ENCODE results near the gene KIF26B. TPM values are rescaled to one million over a fixed set of nuclear protein-coding genes. Genes with fewer than 3 reads are reported as not detected.

Gene KIF26B
- total and polyA plus RNA-seq, 2 of the 4 experiments (the other 2 are of a cell fraction): 0.53 to 0.54 TPM

- H2BK5ac ChIP-seq (ENCODE audit: low read depth, low read length, poor library complexity, severe bottlenecking): no peak overlapping the region
- H3K4me3 ChIP-seq (ENCODE audit: insufficient read depth, low read depth, low read length): no peak overlapping the region
- H3K23ac ChIP-seq (ENCODE audit: low read depth, low read length): no peak overlapping the region
- no peaks in the 10 kb centered on the region for H4K20me1 ChIP-seq (ENCODE audit: insufficient read depth, low read length)
- H3K9ac ChIP-seq (ENCODE audit: low read depth, low read length): no peak overlapping the region
- no peak overlapping the region for H3K4me2 ChIP-seq (ENCODE audit: low read depth, low read length)
- CTCF ChIA-PET: no interaction called here
- intact Hi-C loops (cut with micrococcal nuclease): no loop called here
- TF ChIP-seq, protein P1, sequence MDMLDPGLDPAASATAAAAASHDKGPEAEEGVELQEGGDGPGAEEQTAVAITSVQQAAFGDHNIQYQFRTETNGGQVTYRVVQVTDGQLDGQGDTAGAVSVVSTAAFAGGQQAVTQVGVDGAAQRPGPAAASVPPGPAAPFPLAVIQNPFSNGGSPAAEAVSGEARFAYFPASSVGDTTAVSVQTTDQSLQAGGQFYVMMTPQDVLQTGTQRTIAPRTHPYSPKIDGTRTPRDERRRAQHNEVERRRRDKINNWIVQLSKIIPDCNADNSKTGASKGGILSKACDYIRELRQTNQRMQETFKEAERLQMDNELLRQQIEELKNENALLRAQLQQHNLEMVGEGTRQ (IDR thresholded peaks at IDR 0.05; ENCODE audit: low read depth, low read length): no peak
- TF ChIP-seq FOS (IDR thresholded peaks at IDR 0.05; ENCODE audit: low read depth, low read length) (no peak), MAFK (IDR thresholded peaks at IDR 0.05; ENCODE audit: low read depth, low read length) (no peak), BHLHE40 (IDR thresholded peaks at IDR 0.05; ENCODE audit: low read depth, low read length) (no peak)
- 94% methylated on average over 19 of the region's 26 CpGs; no CpG with 5 or more reads in 1 of the 2 experiments for WGBS, 2 experiments (ENCODE audit: extremely low coverage in 2 of 2, insufficient read length in 1 of 2)
- no peak overlapping the region for H2BK120ac ChIP-seq (ENCODE audit: low read depth, low read length)
- POLR2A ChIA-PET (ENCODE audit: unreplicated experiment): no interaction called here
- no peaks in the 10 kb centered on the region for H3K9me1 ChIP-seq (ENCODE audit: insufficient read depth, low read length)
- no peak overlapping the region for H2BK20ac ChIP-seq (ENCODE audit: low read depth, low read length)
- ATAC-seq (ENCODE audit: low read depth) (no peak), DNase-seq (no peak)
- BruUV-seq (replicated peaks): no TSS peak
- in situ Hi-C loops (cut with MboI; ENCODE audit: low sequenced_read_pairs): no loop called here
- no peak overlapping the region for H3K27ac ChIP-seq (ENCODE audit: insufficient read depth, low read length)
- H3K18ac ChIP-seq (ENCODE audit: low read depth, low read length): no peak overlapping the region
- H3K4ac ChIP-seq (ENCODE audit: low read depth, low read length): no peak overlapping the region
- H4K91ac ChIP-seq (ENCODE audit: insufficient read depth, low read depth, low read length): no peak overlapping the region
- no peak overlapping the region for H4K8ac ChIP-seq (ENCODE audit: low read depth in 2 of 2, low read length in 2 of 2)
- H3K9me3 ChIP-seq (ENCODE audit: control insufficient read depth, insufficient read depth, low read length): no peaks in the 10 kb centered on the region
- no peaks in the 10 kb centered on the region for H3K36me3 ChIP-seq (ENCODE audit: control insufficient read depth, insufficient read depth, low read length)
- no peak overlapping the region for H2AK5ac ChIP-seq (ENCODE audit: low read depth, low read length)
- dilution Hi-C loops (cut with HindIII; ENCODE audit: low sequenced_read_pairs, unreplicated experiment): no loop called here
- no peak overlapping the region for H3K56ac ChIP-seq (ENCODE audit: extremely low read depth, insufficient read depth, low read length)
- no peaks in the 10 kb centered on the region for H3K4me1 ChIP-seq (ENCODE audit: control insufficient read depth, insufficient read depth, low read length)
- no peaks in the 10 kb centered on the region for H3K27me3 ChIP-seq (ENCODE audit: control insufficient read depth, insufficient read depth, low read length)
- H3K14ac ChIP-seq (replicated peaks; ENCODE audit: low read depth, low read length): no peak overlapping the region
- no peak overlapping the region for H4K5ac ChIP-seq (ENCODE audit: low read depth, low read length)
- peak overlapping the region; percentile 5 for H2AFZ ChIP-seq (replicated peaks; ENCODE audit: low read length, poor library complexity)
- H2AK9ac ChIP-seq (replicated peaks; ENCODE audit: low read depth, low read length, poor library complexity): no peak overlapping the region
- H2BK15ac ChIP-seq (ENCODE audit: low read depth, low read length): no peak overlapping the region
- H3K79me1 ChIP-seq (ENCODE audit: low read depth in 1 of 2, low read length in 2 of 2): no peaks in the 10 kb centered on the region; a peak in 1 of 4 replicates
Observed at GRCh38 chr1:245330951-245331350, 176.2 kb downstream of the KIF26B start.

Data from IMR-90 (cell line).